ENCODE results near the gene MVB12B.

Gene MVB12B

GRCh38 chr9:126527109-126527825 lies 200.6 kb downstream of the MVB12B start:
- no peak for DNase-seq (ENCODE audit: low read depth)
- TF ChIP-seq, protein P1, sequence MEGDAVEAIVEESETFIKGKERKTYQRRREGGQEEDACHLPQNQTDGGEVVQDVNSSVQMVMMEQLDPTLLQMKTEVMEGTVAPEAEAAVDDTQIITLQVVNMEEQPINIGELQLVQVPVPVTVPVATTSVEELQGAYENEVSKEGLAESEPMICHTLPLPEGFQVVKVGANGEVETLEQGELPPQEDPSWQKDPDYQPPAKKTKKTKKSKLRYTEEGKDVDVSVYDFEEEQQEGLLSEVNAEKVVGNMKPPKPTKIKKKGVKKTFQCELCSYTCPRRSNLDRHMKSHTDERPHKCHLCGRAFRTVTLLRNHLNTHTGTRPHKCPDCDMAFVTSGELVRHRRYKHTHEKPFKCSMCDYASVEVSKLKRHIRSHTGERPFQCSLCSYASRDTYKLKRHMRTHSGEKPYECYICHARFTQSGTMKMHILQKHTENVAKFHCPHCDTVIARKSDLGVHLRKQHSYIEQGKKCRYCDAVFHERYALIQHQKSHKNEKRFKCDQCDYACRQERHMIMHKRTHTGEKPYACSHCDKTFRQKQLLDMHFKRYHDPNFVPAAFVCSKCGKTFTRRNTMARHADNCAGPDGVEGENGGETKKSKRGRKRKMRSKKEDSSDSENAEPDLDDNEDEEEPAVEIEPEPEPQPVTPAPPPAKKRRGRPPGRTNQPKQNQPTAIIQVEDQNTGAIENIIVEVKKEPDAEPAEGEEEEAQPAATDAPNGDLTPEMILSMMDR (conservative IDR thresholded peaks at IDR 0.05; ENCODE audit: low read length), result no peak
- no peak overlapping the region for H3K4me3 ChIP-seq (ENCODE audit: low read length)

- no peak overlapping the region for H3K4me3 ChIP-seq (ENCODE audit: low read length)
- TF ChIP-seq, protein P1 (conservative IDR thresholded peaks at IDR 0.05; ENCODE audit: low read length), result no peak
- DNase-seq (ENCODE audit: low read depth), result no peak
These were observed 201.5 kb downstream of the MVB12B start for GRCh38 chr9:126528111-126528510.

DNA sequence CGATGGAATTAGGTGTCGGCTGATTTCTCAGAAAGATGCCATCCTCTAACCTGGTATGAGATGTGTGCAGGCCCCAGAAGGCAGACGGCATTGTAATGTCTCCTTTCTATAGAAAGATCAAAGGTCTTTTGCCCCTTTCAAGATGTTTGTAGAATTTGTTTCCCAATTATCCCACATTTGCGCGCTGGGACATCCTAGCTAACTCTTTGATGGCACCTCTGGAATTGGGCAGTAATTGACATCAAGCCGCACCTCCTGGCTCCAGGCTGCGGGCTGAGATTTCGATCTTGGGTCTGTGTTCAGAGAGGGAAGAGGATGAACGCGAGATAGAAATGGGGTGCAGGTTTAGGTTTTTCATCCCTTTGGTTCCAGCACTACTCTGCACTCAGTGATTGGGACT lies 202.3 kb downstream of the MVB12B start:
- TF ChIP-seq, protein P1 (conservative IDR thresholded peaks at IDR 0.05; ENCODE audit: low read length), result no peak
- no peak overlapping the region for H3K4me3 ChIP-seq (ENCODE audit: low read length)
- no peak for DNase-seq (ENCODE audit: low read depth)

- TF ChIP-seq, protein P1 (conservative IDR thresholded peaks at IDR 0.05; ENCODE audit: low read length), result no peak
- no peak overlapping the region for H3K4me3 ChIP-seq (ENCODE audit: low read length)
- DNase-seq (ENCODE audit: low read depth), result no peak
These were observed 204.5 kb downstream of the MVB12B start for GRCh38 chr9:126531035-126531571.

GRCh38 chr9:126531591-126531990 lies 205.0 kb downstream of the MVB12B start:
- TF ChIP-seq, protein P1 (conservative IDR thresholded peaks at IDR 0.05; ENCODE audit: low read length), result no peak
- no peak overlapping the region for H3K4me3 ChIP-seq (ENCODE audit: low read length)

DNA sequence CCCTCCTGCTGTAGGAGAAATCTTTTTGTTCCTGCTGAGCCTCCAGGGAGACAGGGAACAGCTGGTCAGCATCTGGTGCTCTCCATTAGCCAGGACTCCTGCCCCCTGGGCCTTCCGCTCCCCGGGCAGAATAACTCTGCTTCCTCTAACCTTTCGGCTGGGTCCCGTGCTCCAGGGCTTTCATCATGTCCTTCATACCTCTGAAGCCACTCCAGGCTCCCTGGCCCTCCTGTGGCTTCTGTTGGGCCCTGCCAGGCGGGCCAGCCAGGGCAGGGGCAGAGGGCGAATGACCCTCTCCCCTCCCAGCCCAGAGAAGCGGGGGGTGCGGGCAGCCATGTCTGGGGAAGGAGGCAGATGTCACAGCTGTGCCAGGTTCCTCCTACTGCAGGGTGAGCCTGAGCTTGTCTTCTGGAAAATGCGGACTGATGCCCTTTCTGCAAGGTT lies 205.4 kb downstream of the MVB12B start:
- H3K4me3 ChIP-seq (ENCODE audit: low read length), result no peak overlapping the region
- DNase-seq (ENCODE audit: low read depth), result peak; percentile 58
- TF ChIP-seq, protein P1 (conservative IDR thresholded peaks at IDR 0.05; ENCODE audit: low read length), result no peak

More at GRCh38 chr9:126531591-126531990, 205.0 kb downstream of the MVB12B start:
- DNase-seq (ENCODE audit: low read depth), result no peak

DNA sequence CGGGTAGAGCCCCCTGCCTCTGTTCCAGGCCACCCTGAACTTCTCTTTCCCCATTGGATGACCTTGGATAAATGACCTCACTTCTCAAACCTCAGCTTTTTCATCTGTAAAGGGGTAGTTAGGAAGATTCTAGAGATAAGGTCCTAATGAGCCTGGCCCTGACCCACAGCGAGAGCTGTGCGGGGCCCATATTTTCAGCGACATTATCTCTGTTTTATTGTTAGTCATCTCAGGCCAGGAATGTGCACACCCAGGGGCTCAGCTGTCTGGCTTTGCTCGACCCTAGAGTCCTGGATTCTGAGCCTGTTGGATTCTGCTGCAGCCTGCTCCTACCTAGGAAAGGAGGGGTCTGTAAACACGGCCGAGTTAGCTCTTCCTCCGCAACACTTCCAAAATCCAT lies 205.9 kb downstream of the MVB12B start:
- TF ChIP-seq, protein P1 (conservative IDR thresholded peaks at IDR 0.05; ENCODE audit: low read length), result no peak
- no peak overlapping the region for H3K4me3 ChIP-seq (ENCODE audit: low read length)
- DNase-seq (ENCODE audit: low read depth), result no peak

All from AG10803 (cell line).